NCI-H774 (cell line): ENCODE data around the gene GPC3.
"Not testable (repeated sequence)": the region's sequence is repeated elsewhere in the genome, so short reads cannot be mapped to it uniquely, and the experiment has no call there.

ENCODE experiments used
- DNase-seq: peaks from one replicate; lab custom pipeline; 2025; lab: John Stamatoyannopoulos, UW

GPC3 gene

DNA sequence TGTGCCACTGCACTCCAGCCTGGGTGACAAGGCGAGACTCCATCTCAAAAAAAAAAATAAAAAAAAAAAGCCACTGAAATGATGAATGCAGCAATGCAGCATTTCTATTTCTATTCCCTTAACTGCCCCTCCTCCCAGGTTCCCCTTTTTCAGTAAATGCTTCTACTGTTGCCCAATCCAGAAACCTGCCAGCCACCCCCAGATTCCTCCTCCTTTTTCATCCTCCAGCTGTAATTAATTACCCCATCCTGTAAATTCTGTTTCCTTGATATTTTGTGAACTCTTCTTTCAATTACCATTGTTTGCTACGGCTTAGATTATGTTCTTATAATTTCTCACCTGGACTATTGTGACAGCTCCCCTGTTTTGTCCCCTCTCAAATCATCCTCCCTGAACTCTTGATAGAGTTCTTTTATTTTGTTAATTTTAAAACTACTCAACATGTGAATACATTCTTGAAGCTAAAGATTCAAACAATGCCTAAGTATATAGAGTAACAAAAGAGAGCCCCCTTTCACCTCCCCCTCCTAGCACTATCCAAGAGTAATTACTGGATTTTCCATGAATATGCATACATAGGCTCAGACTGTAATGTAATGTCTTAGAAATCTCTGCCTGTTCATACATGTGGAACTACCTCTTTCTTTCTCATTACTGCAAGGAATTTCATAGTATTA, 429.5 kb downstream of the GPC3 start:
- DNase-seq: no peak

DNA sequence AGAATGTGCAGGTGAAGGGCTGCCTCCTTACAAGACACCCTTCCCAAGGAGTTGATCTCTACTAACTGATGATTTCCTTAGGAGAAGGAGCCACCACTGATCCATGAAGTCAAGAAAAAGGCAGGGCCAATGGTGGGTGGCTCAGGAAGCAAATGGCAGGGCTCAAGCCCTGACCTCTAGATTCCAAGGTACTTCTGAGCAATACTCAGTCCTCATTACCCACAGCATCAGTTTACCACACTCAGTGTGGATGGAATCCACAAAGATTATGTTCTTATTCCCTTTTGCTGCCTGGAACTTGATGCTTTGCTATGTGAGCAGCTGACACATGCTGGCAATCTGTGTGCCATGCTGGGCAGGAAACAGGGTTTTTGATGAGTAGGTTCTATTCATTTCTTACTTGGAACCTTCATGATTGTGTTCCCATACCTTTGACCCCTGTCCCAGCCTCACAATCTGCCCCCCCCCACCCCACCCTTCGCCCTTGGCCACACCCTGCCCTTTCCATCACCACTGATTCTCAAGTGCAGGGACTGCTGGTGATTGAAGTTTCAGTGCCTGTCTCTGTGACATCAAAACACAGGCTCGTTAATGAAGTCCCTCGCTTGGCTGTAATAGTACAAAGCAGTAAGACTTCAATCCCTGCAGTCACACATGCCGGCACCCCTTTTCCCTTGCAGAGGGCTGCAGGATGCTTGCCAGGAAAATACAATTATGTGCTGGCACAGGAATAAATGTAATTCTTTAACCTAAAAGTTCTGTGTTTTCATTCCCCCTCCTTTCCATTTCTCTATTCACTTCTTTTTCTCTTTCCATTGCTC, 434.5 kb downstream of the GPC3 start:
- DNase-seq: no peak

DNA sequence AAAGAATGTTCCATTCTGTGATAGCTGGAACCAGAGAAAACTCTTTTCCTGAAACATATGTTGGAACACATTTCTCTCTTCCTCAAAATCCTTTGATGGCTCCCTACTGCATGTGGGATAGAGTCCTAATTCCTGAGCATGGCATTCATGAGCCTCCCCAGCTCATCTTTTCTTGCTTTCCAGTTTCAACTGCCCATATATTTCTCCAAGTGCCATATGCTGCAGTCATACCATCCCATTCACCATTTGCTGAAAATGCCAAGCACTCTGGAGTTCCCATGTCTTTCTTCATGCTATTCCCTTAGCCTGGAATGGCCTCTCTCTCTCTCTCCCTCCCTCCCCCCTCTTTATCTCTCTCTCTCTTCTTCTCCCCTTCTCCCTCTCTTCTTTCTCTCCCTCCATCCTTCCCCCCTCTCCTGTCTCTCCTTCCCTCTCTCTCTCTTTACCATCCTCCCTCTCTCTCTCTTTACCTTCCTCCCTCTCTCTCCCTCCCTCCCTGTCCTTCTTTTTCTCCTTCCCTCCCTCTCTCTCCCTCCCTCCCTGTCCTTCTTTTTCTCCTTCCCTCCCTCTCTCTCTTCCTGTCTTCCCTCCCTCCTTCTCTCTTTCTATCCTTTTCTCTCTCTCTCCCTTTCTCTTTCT, 436.0 kb downstream of the GPC3 start:
- no peak for DNase-seq

DNA sequence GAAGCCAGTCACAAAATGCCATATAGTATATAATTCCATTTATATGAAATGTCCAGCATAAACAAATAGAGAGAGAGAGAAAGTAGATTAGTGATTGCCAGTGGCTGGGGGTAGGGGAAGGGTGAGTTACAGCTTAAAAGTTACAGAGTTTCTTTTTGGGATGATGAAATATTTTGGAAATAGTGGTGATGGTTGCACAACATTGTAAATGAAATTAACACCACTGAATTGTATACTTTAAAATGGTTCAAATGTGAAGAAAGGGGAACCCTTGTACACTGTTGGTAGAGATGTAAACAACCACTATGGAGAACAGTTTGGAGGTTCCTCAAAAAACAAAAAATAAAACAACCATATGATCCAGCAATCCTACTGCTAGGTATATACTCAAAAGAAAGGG, 439.0 kb downstream of the GPC3 start:
- DNase-seq: no peak

DNA sequence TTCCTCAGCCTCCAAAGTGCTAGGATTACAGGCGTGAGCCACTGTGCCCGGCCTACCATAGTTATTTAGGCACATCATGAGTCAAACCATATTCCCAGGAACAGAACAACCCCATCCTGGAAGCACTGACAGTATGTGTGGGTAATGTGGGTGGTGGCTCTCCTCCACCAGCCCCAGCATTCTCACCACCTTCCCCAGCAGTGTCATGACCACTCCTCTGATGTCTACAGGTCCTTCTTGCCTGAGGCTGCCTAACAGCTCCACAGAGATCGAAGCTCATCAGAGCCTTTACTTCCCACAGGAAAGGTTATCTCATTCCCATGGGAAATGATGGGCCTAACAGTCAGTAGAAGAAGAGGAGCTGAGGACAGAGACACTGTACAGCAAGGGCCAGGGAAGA, 440.6 kb downstream of the GPC3 start:
- DNase-seq: no peak

DNA sequence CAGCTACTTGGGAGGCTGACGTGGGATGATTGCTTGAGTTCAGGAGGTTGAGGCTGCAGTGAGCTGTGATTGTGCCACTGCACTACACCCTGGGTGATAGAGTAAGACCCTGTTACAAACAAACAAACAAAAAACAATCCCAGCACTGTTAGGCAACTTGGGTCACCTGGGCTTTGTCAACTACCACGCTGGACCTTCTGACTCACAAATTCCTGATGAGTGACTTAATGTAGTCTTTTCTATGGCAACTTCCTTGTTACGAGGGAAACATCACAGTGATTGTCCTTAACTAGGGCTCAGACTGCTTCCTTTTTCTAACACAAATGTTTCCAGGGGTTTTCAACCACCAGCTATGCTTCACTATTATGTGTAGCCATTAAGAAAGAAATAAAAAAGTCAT, 441.3 kb downstream of the GPC3 start:
- DNase-seq: no peak

DNA sequence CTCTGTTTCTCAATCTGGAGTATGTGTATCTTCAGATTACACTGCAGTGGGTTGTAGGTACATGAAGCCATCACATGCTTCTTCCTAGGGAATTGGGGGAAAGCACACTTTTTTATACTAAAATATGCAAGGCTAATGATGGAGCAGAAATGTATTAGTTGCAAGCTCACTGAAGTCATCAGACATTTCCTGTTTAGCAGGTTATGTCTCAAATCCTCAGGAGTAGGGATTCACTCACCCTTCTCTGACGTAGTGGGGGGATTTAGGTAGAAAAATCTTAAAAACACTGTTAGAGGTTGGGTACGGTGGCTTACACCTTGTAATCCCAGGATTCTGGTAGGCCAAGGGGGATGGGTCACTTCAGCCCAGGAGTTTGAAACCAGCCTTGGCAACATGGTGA, 441.7 kb downstream of the GPC3 start:
- DNase-seq: no peak

DNA sequence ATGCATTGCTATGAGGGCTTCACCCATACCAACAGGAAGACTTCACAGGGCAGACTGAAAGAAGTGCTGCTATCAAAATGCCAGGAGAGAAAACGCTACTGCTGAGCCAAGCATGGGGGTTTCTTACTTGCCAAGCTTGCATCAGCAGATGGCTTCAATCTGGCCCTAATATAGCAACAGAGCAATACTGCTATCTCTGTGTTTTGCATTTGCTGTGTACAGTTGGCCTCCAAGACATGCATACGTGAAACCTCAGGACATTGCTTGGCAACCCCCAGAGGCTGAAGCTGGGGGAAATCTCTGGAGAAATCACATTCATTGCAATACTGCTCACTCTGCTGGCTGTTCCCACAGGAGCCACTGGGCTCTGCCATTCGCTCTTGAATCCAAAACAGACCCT, 442.9 kb downstream of the GPC3 start:
- DNase-seq: no peak

DNA sequence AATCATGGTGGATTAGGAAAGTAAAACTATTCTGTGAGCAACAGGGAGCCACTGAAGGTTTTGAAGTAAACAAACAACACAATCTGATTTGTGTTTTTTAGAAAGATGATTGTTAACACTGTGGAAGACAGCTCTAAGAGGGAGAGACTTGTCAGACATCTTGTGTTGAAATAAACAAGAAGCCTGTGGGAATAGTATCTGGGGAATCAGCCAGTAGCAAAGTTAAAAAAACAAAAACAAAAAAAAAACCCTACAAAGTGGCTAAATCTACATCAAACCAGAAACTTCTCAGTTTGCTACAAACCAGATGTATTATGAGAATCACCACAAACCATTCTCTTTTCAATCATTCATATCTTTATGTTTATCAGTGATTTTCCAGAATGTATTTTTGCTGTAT, 444.4 kb downstream of the GPC3 start:
- no peak for DNase-seq

DNA sequence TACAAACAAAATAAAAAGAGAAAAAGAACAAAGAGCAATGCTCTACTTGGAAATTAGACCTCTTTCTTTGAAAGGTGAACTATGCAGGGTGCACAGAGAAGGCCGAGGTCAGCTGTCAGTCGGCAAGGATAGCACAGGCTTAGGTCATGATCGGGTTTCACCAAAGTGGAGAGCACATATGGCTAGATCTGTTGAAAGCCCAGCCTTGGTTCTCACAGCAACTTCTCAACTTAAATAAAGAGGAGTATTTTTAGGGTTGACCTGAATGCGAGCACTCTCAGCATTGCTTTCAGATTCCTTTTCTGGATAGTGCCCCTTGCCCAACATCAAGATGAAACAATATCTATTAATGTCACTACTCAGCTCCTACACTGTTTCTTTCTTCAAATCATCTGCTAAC, 447.2 kb downstream of the GPC3 start:
- DNase-seq: no peak

DNA sequence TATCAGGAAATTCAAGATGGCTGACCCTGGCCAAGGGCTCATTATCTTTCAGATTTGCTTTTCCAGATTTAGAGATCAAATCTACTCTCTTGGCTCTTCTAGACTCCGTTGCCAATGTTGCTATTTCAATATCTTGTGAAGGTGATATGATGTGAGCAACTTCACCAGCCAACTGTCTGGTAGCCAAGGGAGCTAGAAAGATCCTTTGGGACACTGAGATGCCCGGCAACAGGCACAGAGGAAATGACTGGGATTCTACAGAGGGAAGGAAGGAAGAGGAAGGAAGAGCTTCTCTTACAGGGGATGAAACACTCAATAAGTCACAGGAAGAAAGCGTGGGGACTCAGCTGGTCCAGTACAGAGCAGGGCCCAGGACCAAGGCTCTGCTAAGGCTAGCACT, 448.3 kb downstream of the GPC3 start:
- no peak for DNase-seq

DNA sequence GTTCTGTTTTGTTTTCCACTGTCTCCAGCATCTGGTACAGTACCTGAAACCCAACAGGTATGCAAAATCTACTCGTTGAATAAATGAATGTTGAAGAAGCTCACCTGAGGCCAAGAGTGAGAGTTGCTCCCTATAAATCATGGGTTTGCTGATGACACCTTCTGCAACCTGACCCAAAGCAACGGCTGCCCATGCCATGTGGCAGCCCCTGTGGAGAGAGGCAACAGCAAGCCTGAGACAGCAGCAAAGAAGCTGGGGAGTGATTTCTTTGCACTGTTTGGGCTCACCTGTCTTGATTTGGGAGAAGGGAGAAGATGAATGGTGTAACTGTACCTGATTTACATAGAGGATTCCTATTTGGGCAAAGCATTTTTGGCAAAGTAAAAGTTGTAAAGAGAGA, 450.3 kb downstream of the GPC3 start:
- DNase-seq: no peak

DNA sequence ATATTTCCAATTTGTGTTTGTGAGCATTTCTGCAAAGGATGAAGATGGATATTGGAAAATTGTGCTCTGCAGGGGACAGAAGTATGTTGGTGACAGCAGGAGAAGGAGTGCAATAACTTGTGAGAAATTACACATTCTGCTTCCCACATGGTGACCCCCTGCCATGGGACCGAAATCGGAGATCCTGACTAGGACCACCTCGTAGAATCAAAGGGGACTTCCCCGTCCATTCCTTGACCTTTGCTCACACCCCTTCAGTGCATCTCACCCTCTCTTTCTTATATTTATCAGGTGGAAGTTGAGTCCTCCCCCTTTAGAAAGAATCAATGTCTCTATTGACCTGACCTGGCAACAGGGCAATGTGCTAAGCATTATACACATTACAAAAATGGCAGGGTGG, 451.2 kb downstream of the GPC3 start:
- DNase-seq: no peak

DNA sequence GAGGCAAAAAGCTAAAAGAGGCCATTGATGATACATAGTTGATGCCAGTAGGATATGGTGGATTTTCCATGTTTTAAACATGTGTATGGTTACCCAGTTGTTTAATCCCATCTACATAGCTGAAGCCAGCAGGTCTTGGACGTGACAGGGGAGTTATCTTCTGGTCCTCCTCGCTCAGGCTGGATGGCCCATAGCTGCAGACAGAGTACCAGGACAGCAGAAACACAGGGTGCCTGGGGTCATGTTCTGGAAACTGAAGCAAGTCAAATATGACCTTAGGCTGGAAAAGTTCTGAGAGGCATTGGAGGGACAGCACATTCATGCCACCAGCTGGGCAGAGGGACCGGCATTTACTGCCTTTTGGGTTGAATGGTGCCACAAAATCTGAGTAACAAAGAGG, 452.1 kb downstream of the GPC3 start:
- DNase-seq: no peak

DNA sequence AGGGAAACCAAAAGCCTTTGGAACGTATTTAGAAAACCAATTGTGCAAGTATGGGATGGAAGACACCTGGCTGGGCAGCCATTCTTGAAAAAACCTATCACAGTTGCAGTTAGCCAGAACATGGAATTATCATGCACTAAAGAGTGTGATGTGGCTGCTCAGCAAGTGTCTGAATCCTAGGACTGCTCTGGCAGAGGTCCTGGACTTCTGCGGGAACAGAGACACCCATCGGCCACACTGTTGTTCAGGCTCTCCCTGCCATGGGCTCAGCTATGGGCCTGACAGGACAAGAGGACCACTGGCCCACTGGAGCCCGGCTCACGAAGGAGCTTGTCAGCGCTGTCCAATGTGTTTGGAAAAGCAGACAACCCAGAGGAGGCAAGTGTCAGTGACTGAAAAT, 454.4 kb downstream of the GPC3 start:
- no peak for DNase-seq

DNA sequence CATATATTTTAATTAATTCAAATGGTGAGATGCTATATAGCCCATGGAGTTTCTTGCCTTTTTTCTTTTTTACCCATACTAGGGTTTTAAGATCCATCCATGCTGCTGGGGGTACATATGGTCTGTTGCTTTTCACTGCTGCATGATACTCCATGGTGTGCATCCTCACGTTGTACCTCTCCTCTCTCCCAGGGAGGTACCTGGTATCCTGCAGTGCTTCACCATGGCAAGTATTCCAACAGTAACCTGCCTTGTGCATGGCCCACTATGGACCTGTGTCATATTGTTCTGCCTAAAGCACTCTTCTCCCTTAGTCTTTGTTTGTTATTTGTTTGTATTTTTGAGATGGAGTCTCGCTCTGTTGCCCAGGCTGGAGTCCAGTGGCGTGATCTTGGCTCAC, 455.8 kb downstream of the GPC3 start:
- no peak for DNase-seq

DNA sequence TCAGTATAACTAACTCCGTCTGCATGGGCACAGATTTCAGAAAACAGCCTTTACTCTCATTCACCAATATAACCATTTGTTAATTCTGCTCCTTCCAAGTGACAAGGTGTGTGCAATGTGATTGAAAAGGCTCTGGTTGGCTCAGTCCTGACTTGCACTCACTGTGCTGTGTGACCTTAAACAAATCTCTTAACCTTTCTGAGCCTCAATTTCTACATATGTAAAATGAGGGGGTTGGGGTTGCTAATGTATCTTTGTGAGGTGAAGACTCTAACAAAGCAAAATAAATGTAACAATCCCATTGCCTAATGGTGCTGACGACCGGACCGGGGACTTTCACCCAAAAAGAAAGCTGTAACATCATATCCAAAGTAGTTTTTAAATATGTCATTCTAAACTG, 457.6 kb downstream of the GPC3 start:
- DNase-seq: no peak

DNA sequence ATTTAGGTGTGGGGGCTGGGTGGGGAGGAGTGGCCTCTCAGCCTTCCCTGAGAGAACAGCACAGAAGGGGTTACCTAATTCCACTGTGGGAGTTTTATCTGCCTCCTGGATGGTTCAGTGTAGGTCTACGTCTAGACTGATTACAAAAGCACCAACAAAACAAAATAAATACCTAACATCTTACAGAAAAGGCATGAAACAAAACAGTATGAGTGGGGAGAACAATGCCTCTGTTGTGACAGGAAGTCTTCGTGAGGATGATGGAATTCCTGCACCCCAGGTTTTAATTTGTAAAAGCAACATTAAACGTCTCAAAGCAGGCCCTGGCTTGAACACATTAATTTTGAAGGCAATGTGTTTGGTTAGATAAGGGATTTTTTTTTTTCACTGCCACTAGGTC, 458.0 kb downstream of the GPC3 start:
- no peak for DNase-seq

DNA sequence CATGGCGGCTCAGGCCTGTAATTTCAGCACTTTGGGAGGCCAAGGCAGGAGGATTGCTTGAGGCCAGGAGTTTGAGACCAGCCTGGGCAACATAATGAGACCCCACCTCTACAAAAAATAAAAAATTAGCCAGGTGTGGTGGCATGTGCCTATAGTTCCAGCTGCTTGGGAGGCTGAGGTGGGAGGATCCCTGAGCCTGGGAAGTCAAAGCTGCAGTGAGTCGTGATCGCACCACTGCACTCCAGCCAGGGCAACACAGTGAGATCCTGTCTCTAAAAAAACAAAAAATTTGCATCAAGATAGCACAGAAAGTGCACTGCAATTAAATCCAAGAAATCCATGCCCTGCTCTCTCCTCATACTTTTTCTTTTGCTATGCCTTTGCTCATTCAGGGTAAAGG, 458.6 kb downstream of the GPC3 start:
- not testable (repeated sequence) for DNase-seq

DNA sequence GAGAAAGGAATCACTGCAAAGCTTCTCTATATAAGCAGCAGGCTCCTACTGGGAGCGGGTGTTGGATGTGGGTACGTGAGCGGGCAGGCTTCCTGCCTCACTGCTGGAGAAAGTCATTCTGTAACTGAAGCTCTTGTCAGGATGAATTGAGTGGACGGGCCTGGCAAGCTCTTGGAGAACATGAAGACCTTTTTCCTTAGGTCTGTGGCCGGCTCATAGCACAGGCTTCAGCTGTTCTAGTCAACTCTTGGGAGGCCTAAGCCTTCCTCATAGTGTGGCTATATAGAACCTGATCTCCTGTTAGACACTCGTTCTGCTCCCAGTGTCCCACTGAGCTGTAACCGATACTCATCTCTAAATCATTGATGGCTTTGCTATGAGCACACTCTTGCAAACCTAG, 461.9 kb downstream of the GPC3 start:
- no peak for DNase-seq

DNA sequence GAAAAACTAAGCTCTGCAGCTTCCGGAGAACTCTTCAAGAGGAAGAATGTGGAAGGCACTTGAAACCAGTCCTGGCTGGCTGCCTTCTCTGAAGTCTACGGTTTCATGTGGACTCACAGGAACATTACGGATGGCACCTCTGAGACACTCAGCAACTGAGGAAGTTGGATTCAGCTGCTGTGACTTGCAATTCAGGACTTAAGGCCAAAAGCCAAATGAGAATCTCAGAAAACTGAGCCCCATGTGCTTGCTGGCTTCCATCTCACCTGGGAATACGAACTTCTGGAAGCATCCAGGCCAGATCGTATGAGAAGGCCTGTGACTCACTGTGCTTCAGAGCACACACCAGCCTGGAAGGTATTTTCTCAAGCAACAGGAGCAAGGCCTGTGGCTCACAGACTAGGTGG, 462.3 kb downstream of the GPC3 start:
- DNase-seq: no peak

DNA sequence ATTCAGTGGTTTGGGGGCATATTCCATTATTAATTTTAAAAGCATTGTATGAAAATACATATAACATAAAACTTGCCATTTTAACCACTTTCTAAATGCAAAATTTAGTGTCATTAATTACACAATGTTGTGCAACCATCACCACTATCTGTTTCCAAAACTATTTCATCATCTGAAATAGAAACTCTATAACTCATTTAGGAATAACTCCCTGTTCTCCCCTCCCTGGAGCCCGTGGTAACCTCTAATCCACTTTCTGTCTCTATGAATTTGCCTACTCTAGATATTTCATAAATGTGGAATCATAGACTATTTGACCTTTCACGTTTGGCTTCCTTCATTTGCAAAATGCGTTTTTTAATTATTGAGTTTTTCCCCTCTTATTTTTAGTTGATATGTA, 468.7 kb downstream of the GPC3 start:
- no peak for DNase-seq

DNA sequence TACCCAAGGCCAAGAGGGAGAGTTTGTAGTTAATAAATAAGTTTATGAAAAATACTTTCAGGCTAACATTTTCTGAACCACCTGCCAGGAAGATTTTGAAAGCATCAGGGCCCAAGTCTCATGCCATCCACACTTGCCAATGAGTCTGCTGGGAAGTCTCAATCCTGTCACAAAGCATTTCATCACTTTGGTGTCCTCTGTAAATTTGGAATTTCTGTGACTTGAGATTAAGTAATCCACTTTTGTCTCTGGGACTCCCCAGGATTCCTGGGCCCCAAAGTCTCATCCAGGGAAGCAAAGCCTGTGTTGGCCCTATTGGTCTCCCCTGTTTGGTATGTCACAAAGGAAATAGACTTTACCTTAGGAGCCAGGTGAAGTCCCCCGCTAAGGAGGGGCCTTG, 470.9 kb downstream of the GPC3 start:
- no peak for DNase-seq
